ENCODE data around the gene NDST1.

Gene NDST1

DNA sequence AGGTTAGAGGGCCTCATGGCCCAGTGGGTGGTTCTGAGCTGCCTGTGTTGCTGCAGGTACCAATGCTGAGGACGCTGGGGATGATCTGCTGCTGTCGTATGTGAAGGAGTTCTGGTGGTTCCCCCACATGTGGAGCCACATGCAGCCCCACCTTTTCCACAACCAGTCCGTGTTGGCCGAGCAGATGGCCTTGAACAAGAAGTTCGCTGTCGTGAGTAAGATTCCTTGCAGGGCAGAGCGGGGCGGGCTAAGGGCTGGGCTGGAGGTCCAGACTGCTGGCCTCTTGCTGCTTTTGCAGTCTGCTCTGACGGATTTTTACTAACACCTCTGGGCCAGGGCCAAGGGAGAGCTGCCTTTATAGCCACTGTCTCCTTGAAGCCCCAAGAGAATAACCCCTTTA lies 26.9 kb downstream of the NDST1 start:
- Mint-ChIP-seq H3K27ac (no peak overlapping the region), H3K4me1 (no peaks in the 10 kb centered on the region), H3K36me3 (ENCODE audit: low read depth) (peaks cover 3% of the 10 kb centered on the region), H3K4me3 (no peak overlapping the region), H3K27me3 (no peaks in the 10 kb centered on the region), H3K9me3 (no peaks in the 10 kb centered on the region)
- DNase-seq = no peak
- ATAC-seq = no peak

DNA sequence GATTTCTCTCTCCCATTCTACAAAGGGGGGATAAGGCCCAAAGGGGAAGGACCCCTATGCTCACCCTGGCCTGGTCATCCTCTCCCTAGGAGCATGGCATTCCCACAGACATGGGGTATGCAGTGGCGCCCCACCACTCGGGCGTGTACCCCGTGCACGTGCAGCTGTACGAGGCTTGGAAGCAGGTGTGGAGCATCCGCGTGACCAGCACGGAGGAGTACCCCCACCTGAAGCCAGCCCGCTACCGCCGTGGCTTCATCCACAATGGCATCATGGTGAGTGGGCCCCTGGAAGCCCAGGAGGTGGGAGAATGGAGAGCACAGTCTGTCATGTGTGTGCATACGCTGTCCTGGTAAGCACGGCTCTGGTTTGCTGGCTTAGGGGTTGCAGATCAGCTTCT lies 27.7 kb downstream of the NDST1 start:
- DNase-seq (no peak), ATAC-seq (no peak)
- peaks cover 3% of the 10 kb centered on the region for H3K36me3 Mint-ChIP-seq (ENCODE audit: low read depth)
- no peak overlapping the region for H3K27ac Mint-ChIP-seq
- H3K27me3 Mint-ChIP-seq = no peaks in the 10 kb centered on the region
- no peaks in the 10 kb centered on the region for H3K4me1 Mint-ChIP-seq
- no peak overlapping the region for H3K4me3 Mint-ChIP-seq
- no peaks in the 10 kb centered on the region for H3K9me3 Mint-ChIP-seq

DNA sequence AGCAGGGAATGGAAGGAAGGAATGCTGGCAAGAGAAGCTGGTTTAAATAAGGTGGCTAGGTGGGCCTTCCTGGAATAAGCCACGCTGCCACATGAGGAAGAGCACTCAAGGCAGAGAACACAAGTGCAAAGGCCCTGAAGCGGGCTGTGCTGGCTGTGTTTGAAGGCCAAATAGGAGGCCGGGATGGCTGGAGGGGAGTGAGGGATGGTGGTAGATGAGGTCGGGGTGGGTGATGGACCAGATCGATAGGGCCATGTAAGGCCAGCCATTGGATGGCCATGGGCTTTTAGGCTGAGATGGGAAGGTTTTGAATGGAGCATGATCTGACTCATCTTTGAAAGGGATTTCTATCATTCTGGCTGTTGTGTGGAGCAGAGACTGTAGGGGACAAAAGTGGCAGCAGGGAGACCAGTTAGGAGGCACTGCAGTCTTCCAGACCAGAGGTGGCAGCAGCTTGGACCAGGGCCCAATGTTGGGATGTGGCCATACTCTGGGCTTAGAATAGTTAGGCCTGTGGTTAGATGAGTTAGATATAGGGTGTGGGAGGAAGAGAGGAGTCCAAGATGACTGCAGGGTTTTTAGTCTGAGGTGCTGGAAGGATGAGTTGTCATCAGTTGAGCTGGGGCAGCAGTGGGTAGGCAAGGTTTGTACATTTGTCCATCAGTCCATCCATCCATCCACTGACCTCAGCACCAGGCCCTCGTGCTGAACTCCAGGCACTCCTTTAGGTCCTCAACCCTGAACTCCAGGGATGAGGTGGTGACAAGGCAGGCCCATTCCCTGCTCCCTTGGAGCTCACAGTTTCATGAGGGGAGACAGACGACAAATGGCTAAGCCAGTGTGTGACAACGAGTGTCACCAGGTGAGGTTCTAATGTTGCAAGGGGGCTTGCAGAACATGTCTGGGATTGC lies 30.3 kb downstream of the NDST1 start:
- DNase-seq = no peak
- no peak overlapping the region for H3K4me3 Mint-ChIP-seq
- H3K36me3 Mint-ChIP-seq (ENCODE audit: low read depth) = peaks cover 3% of the 10 kb centered on the region
- H3K27me3 Mint-ChIP-seq = no peaks in the 10 kb centered on the region
- no peak for ATAC-seq
- H3K4me1 Mint-ChIP-seq = no peaks in the 10 kb centered on the region
- no peak overlapping the region for H3K27ac Mint-ChIP-seq
- H3K9me3 Mint-ChIP-seq = no peaks in the 10 kb centered on the region

DNA sequence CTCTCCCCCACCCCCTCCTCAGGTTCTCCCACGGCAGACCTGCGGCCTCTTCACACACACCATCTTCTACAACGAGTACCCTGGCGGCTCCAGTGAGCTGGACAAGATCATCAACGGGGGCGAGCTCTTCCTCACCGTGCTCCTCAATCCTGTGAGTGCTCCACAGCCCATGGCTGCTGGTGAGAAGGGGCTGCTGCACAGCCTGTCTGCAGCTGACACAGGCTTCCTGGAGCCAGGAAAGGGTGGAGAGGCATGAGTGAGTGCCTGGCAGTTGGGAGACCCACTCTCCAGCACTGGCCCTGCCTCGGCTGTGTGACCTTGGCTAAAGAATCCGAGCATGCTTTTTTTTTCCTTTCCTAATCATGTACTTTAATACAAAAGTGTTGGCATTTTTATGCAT lies 31.3 kb downstream of the NDST1 start:
- Mint-ChIP-seq H3K27me3 (no peaks in the 10 kb centered on the region), H3K27ac (no peak overlapping the region), H3K4me1 (no peaks in the 10 kb centered on the region), H3K9me3 (no peaks in the 10 kb centered on the region), H3K4me3 (no peak overlapping the region), H3K36me3 (ENCODE audit: low read depth) (peaks cover 3% of the 10 kb centered on the region)
- no peak for DNase-seq
- no peak for ATAC-seq

DNA sequence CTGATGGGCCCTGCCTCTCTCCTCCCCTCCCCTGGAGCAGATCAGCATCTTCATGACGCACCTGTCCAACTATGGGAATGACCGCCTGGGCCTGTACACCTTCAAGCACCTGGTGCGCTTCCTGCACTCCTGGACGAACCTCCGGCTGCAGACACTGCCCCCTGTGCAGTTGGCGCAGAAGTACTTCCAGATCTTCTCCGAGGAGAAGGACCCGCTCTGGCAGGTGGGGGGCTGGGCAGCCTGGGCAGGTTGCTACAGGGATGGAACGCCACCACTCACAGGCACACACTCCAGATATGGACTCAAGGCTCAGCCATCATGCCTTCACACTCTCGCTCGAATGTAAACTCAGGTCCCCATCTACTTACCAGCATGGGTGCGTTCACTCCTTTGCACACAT lies 32.1 kb downstream of the NDST1 start:
- DNase-seq (no peak), ATAC-seq (no peak)
- Mint-ChIP-seq H3K27me3 (no peaks in the 10 kb centered on the region), H3K36me3 (ENCODE audit: low read depth) (peaks cover 3% of the 10 kb centered on the region), H3K4me1 (no peaks in the 10 kb centered on the region), H3K9me3 (no peaks in the 10 kb centered on the region), H3K27ac (no peak overlapping the region), H3K4me3 (no peak overlapping the region)

DNA sequence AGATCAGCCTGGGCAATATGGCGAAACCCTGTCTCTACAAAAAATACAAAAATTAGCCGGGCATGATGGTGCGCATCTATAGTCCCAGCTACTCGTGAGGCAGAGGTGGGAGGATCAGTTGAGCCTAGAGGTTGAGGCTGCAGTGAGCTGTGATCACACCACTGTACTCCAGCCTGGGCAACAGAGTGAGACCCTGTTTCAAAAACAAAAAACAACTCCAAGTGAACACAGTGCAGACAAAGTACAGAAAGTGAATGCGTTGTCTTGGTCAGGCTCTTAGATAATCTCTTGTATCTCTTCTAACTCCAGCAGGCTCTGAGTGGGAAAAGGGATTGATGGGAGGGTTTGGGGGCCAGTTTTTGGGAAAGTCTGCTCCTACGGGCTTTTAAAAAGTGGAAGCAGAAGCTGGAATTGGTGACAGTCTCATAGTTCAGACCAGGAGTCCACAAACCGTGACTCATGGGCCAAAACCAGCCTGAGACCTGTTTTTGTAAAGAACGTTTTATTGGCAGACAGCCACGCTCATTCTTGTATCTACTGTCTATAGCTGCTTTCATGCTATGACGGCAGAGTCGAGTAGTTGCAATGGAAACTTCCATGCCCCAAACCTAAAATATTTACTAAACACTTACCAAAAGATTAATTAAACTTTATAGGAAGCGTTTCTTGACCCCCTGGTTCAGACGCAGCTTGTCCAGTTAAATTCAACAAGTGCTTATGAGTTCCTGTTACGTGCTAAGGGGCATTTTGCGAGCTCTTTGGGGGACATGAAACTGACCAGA lies 32.9 kb downstream of the NDST1 start:
- Mint-ChIP-seq H3K4me1 (no peaks in the 10 kb centered on the region), H3K27me3 (no peaks in the 10 kb centered on the region), H3K9me3 (no peaks in the 10 kb centered on the region), H3K36me3 (ENCODE audit: low read depth) (peaks cover 3% of the 10 kb centered on the region), H3K27ac (no peak overlapping the region), H3K4me3 (no peak overlapping the region)
- ATAC-seq (no peak), DNase-seq (no peak)

DNA sequence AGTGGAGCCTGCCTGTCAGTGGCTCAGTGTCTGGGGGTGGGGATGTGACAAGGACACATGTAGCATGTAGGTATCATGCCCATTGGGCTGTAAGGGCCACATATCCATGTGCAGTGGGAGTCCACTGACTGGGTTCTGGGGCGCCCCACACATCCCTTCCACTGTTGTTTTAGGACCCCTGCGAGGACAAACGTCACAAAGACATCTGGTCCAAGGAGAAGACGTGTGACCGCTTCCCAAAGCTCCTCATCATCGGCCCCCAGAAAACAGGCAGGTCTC lies 33.4 kb downstream of the NDST1 start:
- no peaks in the 10 kb centered on the region for H3K27me3 Mint-ChIP-seq
- H3K27ac Mint-ChIP-seq = no peak overlapping the region
- H3K4me3 Mint-ChIP-seq = no peak overlapping the region
- no peaks in the 10 kb centered on the region for H3K4me1 Mint-ChIP-seq
- DNase-seq = no peak
- no peaks in the 10 kb centered on the region for H3K9me3 Mint-ChIP-seq
- H3K36me3 Mint-ChIP-seq (ENCODE audit: low read depth) = peaks cover 3% of the 10 kb centered on the region
- no peak for ATAC-seq

DNA sequence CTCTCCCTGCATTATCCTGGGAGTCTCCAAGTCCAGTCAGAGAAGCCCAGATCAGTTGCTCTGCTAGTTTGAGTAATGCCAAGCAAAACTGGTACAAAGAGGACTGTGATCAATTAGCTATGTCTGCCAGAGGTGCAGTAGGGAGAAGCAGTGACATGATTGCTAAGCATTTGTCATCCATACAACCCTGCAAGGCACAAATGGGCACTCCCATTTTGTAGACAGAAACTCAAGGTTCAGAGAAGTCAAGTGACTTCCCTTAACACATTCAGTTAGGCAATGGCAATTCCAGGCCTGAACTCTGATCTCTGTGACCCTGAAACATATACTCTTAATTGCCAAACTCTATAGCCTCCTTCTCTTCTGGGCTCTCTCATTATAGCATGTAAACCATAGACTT lies 34.0 kb downstream of the NDST1 start:
- ATAC-seq = no peak
- H3K4me3 Mint-ChIP-seq = no peak overlapping the region
- H3K27me3 Mint-ChIP-seq = no peaks in the 10 kb centered on the region
- H3K36me3 Mint-ChIP-seq (ENCODE audit: low read depth) = peaks cover 3% of the 10 kb centered on the region
- DNase-seq = no peak
- no peaks in the 10 kb centered on the region for H3K4me1 Mint-ChIP-seq
- no peak overlapping the region for H3K27ac Mint-ChIP-seq
- no peaks in the 10 kb centered on the region for H3K9me3 Mint-ChIP-seq

DNA sequence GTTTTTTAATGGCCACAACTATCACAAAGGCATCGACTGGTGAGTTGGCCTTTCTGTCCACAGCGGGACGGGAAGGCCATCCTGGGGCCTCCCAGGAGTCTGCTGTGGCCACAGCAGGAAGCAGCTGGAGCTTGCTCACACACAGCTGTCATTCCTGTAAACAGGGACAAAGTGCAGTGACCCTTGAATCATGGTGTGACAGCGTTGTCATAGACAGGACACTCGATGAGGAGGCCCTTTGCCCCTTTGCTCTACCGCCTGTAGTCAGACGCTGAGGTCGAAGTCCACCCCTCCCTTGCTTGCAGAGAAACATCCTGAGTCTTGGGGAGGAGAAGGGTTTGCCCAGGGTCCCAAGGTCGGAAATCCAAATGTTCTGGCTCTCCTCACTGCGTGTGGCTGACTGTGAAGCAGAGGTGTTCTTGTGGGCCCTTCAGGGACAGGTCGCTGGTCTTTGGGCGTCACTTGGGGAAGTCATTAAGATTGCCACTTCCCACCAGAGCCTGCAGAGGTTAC lies 35.1 kb downstream of the NDST1 start:
- ATAC-seq (no peak), DNase-seq (no peak)
- Mint-ChIP-seq H3K36me3 (ENCODE audit: low read depth) (no peaks in the 10 kb centered on the region), H3K4me1 (no peaks in the 10 kb centered on the region), H3K27ac (no peak overlapping the region), H3K4me3 (no peak overlapping the region), H3K27me3 (no peaks in the 10 kb centered on the region), H3K9me3 (no peaks in the 10 kb centered on the region)

DNA sequence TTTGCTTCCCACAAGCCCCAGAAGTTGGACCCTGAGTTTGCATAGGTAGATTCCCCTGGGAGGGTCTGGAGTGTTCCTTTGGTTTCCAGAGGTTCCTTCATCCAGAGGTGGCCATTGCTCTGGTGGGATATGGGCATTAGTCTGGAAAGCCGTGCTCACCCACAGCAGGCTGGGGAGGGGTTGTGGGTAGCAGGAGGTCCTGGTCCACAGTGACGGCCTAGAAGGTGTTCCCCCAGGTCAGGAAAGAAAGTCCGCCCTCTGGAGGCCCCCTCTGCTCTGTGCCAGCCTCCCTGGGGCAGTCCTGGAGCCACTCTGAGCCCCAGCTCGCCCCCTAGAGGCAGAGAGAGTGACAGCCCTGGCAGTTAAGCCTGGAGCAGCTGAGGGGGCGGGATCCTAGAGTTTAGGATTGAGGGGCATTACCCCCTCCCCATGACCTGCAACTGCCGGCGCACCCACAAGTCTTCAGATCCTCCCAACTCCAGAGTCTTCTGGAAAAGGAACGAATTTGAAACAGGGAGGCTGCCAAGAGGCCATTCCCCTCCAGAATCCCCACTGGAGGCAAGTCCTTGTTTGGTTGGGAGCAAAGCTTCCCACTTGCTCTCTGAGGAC lies 36.8 kb downstream of the NDST1 start:
- no peak overlapping the region for H3K4me3 Mint-ChIP-seq
- no peak overlapping the region for H3K27ac Mint-ChIP-seq
- ATAC-seq (peak; percentile 95), DNase-seq (peak; percentile 79)
- no peaks in the 10 kb centered on the region for H3K4me1 Mint-ChIP-seq
- no peaks in the 10 kb centered on the region for H3K27me3 Mint-ChIP-seq
- no peaks in the 10 kb centered on the region for H3K9me3 Mint-ChIP-seq
- H3K36me3 Mint-ChIP-seq (ENCODE audit: low read depth) = no peaks in the 10 kb centered on the region

DNA sequence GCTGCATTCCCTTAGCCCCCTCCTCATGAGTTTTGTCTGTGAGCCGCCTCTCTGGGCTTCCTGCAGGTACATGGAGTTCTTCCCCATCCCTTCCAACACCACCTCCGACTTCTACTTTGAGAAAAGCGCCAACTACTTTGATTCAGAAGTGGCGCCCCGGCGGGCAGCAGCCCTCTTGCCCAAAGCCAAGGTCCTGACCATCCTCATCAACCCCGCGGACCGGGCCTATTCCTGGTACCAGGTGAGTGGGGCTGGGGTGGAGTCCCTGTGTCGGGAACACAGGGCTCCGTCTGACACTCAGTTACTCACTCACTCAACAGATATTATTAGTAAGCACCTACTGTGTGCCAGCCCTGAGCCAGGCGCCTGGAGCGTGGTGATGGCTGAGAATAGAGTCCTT lies 37.3 kb downstream of the NDST1 start:
- Mint-ChIP-seq H3K4me3 (no peak overlapping the region), H3K4me1 (no peaks in the 10 kb centered on the region), H3K9me3 (no peaks in the 10 kb centered on the region), H3K27ac (no peak overlapping the region), H3K36me3 (ENCODE audit: low read depth) (no peaks in the 10 kb centered on the region), H3K27me3 (no peaks in the 10 kb centered on the region)
- no peak for ATAC-seq
- no peak for DNase-seq

DNA sequence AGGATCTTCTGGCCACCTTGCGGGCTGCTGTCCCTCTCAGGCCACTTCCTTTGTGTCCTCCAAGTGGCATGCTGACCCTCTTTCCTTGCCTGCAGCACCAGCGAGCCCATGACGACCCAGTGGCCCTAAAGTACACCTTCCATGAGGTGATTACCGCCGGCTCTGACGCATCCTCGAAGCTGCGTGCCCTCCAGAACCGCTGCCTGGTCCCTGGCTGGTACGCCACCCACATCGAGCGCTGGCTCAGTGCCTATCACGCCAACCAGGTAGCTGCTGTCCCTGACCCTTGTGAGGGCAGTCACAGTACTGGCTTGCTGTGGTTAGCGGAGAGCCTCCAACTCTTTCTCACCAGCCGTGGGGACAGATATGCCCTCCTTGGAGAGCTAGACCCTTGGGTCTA lies 40.2 kb downstream of the NDST1 start:
- ATAC-seq (no peak), DNase-seq (no peak)
- H3K4me1 Mint-ChIP-seq = no peaks in the 10 kb centered on the region
- H3K36me3 Mint-ChIP-seq (ENCODE audit: low read depth) = no peaks in the 10 kb centered on the region
- H3K9me3 Mint-ChIP-seq = no peaks in the 10 kb centered on the region
- no peaks in the 10 kb centered on the region for H3K27me3 Mint-ChIP-seq
- no peak overlapping the region for H3K27ac Mint-ChIP-seq
- no peak overlapping the region for H3K4me3 Mint-ChIP-seq

DNA sequence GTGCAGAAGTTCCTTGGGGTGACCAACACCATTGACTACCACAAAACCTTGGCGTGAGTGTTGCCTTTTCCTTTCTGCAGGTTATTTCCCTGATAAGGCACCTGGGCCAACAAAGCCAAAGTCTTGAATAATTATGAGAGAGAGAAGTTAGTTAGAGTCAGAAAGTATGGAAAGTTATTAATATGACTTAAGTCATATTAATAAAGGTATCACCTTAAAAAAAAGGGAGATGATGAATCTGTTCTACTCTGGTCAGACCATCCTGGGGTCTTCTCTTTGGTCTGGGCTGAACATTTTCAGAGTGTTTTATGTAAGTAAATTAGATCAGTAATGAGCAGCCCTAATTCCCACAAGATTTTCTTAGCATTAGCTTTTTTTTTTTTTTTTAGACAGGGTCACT lies 41.8 kb downstream of the NDST1 start:
- no peaks in the 10 kb centered on the region for H3K36me3 Mint-ChIP-seq (ENCODE audit: low read depth)
- DNase-seq (no peak), ATAC-seq (no peak)
- H3K4me3 Mint-ChIP-seq = no peak overlapping the region
- no peaks in the 10 kb centered on the region for H3K9me3 Mint-ChIP-seq
- no peaks in the 10 kb centered on the region for H3K27me3 Mint-ChIP-seq
- H3K27ac Mint-ChIP-seq = no peak overlapping the region
- H3K4me1 Mint-ChIP-seq = no peaks in the 10 kb centered on the region

DNA sequence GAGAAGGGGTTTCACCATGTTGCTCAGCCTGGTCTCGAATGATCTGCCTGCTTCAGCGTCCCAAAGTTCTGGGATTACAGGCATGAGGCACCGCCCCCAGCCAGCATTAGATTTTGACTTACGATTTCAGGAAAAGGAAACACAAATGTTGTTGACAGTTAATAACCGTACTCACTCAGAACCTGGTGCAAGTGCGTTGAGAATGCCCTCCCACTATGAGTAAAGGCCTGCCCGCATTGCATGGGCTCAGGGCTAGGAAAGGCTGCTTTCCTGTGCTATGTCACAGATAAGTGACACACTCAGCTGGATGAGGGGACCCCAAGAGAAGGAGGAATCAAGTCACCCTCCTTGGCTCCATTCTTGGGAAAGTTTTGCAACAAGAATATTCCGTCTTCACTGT lies 42.4 kb downstream of the NDST1 start:
- no peak overlapping the region for H3K27ac Mint-ChIP-seq
- no peaks in the 10 kb centered on the region for H3K4me1 Mint-ChIP-seq
- DNase-seq (no peak), ATAC-seq (no peak)
- H3K27me3 Mint-ChIP-seq = no peaks in the 10 kb centered on the region
- H3K36me3 Mint-ChIP-seq (ENCODE audit: low read depth) = no peaks in the 10 kb centered on the region
- H3K4me3 Mint-ChIP-seq = no peak overlapping the region
- no peaks in the 10 kb centered on the region for H3K9me3 Mint-ChIP-seq

DNA sequence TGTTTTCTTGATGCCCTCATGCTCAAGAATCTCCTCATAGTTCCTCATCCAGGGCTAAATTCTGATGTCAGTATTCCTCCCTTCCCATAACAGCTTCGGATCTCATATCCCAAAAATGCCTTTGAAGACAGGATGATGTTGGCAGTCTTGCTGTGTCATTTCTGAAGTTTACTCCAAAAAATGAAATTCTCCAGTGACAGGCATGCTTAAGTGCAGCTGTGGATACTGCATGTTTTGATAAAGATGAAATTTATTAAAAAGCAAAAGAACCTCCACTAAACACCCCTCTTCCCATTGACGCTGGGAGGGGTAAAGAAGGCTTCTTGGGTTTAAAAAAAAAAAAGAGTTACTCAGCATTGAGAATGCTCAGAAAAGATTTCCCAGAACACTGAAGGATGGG lies 43.1 kb downstream of the NDST1 start:
- DNase-seq (no peak), ATAC-seq (no peak)
- no peak overlapping the region for H3K27ac Mint-ChIP-seq
- H3K4me1 Mint-ChIP-seq = no peaks in the 10 kb centered on the region
- H3K27me3 Mint-ChIP-seq = no peaks in the 10 kb centered on the region
- H3K9me3 Mint-ChIP-seq = no peaks in the 10 kb centered on the region
- no peaks in the 10 kb centered on the region for H3K36me3 Mint-ChIP-seq (ENCODE audit: low read depth)
- H3K4me3 Mint-ChIP-seq = no peak overlapping the region
